IPS-NIHi11 (cell line): ENCODE results near the gene OPN4.
A peak's percentile ranks its signal among the peaks of the same experiment; 100 is the strongest.

ENCODE experiments used
- DNase-seq: peaks from one replicate; pipeline ENCODE4 v3.0.0; 2012; ENCODE audit warnings: mixed read lengths, low spot score

OPN4 gene

DNA sequence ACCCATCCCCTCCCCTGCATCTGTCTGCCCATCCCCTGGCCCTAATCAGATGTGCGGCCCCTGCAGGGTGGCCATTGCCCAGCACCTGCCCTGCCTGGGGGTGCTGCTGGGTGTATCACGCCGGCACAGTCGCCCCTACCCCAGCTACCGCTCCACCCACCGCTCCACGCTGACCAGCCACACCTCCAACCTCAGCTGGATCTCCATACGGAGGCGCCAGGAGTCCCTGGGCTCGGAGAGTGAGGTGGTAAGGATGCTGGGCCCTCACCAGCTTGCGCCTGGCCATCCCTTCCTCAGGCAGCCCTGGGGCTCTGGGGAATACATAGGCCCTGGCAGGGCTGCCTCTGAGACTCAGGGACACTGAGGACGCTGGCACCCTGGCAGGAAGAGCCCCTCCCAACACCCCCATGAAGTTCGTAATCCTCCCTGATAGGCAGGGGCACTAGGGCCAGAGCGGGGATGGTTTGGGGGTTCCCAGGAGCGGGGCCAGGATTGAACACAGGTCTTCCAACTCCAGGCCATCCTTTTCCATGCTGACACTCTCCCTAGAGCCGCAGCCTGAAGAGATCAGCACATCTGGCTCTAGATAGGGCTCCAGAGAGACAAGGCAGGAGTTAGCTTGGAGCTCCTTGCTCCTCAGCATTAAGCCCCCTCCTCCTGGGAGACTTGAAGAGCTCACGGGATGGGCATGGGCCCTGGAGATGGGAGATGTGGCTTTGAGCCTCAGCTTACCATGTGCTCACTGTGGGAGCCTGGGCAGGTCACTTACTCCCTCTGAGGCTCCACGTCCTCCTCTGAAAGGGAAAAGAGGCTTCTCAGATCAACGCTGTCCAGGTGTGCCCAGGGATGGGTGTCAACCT lies 8.1 kb downstream of the OPN4 start:
- DNase-seq: no peak

DNA sequence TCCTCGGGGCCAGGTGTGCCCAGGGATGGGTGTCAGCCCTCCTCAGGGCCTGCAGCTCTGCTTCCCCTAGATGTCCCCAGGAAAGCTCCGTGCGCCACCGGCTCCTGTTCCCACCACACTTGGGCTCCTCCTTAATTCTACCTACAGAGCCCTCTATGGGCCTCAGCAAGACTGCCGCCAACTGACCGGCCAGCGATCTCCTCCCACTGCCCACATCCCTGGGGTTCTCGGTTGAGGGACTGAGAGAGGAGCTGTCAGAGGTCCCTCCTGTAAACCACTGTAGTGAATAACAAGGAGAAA lies 8.6 kb downstream of the OPN4 start:
- DNase-seq: peak; percentile 73

DNA sequence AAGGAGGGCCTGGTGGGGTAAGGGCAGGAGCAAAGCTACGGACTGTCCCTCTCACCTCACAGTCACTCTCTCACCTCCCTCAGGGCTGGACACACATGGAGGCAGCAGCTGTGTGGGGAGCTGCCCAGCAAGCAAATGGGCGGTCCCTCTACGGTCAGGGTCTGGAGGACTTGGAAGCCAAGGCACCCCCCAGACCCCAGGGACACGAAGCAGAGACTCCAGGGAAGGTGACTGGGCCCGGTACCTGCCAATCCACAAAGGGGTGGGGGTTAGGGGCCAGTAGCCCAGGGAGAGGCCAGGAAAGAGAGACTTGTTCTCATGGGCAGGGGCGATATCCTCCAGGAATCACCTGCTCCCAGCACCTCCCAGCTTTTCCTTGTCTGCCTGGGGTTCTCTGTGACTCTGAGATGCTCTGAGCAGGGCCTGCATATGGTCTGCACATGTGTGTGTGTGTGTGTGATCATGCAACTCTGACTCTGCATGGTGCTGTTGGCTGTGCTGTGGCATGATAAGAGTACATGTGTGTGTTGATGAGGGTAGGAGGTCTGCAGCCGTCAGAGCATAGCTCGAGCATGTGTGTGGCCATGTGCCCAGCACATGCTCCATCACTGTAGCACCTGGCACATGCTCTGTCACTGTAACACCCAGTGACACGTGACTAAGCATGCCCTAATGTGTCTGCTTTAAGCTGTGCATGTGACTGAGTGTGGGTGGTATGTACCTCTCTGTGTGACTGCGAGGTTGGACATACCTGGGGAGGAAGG lies 9.4 kb downstream of the OPN4 start:
- no peak for DNase-seq

DNA sequence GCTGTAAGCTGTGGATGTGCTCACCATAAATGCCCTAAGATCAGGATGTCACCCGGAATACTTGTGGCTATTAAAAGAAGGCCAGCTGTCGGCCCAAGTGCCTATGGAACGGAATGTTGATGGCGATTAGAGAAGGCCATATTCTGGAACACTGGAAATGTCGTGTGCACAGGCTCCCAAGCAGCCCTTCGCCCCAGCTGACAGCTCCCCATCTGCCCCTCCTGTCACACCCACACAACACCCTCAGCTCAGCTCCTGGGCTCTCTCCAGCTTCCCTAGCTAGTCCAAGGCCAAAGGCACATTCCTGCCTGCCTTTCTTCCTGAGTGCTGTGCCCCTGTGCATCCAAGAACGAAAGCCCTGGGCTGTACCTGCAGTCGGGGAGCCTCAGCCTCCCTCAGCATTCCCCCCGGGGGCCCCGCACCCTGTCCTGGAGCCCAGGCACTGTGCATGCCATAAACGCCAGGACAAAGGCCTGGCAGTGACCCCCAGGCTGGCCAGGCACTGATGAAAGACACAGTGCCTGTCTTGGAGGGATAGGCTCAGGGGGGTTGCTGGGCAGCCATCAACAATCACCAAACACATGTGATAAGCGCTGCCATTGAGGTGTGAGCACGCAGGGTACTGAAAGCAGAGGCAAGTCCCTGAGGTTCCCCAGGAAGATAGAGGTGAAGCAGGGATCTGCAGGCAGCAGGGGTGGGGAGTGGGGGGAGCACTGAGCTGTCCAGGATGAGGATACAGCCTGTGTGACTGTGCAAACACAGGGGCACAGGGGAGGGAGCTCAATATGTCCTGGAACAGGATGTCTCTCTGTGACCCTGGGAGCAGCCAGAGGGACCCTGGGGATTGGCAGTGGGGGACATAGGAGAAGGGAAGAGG lies 10.2 kb downstream of the OPN4 start:
- DNase-seq: no peak

DNA sequence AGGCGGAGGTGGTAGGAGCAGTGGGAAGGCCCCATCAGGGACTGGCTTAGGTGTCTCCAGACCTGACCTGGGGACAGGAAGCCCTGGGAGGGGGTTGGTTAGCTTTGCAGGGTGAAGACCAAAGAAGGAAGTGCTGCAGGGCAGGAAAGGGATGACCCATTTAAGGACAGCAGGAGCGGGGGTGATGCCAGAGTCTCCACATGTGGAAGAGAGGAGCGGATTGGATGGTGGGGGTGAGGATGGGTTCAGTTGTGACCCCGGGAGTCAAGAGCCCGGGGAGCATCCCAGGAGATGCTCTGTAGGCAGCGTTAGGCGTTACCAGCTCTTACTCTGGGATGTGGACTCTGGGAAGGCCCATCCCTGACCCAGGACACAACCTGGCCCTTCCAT lies 10.9 kb downstream of the OPN4 start:
- DNase-seq: no peak

DNA sequence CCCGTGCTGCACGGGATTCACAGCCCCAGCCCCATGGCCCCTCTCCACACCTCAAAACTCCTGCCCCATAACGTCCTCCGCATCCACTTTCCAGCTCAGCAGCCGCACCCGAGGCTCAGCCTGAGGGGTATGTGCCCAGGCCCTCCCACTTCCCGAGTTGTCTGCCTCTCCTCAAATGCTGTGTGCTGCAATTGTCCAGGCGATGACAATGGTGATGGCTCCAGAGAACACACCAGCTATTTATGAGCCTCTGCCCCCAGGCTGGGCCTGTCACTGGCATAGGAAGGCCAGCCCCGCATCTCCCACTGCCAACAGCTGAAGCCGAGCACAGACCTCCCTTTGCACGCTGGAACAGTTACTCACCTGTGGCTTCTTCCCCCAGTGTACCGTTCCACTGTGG lies 11.5 kb downstream of the OPN4 start:
- DNase-seq: no peak

DNA sequence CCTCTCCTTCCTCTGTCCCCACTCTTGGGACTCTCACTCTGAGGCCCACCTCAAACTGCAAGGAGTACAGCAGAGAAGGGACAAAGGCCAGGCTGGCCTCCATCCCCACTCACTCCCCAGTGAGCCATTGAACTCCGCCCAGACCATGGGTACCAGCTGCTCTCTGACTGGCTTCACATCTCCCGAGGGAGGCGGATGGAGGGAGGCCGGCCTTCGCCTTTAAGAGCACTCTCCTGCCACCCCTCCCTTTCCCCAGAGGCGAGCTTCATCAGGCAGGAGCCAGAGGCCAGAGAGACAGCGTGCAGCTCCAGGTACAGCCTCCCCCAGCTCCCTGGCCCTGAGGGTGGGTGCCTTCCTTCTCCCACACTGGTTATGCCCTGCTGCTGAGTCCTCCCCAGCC lies 12.2 kb downstream of the OPN4 start:
- DNase-seq: no peak

DNA sequence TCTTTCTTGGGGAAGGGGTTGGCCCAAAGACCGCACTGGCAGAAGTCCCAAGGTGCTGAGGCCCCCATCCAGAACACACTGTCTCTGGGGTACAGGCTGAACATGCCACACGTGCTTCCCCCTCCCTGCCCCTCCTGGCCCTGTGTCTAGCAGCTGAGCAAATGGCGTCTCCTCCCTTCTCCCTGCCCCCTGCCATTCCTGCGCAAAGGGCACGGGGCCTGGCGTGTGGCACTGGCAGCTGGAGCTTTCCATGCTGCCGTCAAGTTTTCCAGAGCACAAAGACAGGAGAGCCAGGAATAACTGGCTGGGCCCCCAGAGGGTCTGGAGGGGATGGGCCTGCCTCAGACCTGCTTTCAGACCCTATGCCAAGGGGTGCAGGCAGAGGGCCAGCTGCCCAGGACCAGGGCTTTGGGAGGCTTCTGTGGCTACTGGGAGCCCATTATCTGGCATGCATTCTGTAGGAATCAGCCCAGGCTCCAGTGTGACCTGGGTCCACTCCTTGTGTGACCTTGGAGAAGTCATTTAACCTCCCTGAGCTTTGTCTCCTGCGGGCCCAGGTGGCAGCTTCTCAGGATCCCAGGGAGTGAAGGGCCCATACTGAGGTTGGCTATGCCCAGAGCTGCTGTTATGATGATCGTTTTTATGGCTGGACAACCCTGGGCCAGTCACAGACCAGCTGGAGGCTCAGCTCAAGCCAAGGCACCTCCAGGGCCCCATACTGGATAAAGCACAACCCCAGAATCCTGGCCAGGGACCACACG lies 13.3 kb downstream of the OPN4 start:
- no peak for DNase-seq

DNA sequence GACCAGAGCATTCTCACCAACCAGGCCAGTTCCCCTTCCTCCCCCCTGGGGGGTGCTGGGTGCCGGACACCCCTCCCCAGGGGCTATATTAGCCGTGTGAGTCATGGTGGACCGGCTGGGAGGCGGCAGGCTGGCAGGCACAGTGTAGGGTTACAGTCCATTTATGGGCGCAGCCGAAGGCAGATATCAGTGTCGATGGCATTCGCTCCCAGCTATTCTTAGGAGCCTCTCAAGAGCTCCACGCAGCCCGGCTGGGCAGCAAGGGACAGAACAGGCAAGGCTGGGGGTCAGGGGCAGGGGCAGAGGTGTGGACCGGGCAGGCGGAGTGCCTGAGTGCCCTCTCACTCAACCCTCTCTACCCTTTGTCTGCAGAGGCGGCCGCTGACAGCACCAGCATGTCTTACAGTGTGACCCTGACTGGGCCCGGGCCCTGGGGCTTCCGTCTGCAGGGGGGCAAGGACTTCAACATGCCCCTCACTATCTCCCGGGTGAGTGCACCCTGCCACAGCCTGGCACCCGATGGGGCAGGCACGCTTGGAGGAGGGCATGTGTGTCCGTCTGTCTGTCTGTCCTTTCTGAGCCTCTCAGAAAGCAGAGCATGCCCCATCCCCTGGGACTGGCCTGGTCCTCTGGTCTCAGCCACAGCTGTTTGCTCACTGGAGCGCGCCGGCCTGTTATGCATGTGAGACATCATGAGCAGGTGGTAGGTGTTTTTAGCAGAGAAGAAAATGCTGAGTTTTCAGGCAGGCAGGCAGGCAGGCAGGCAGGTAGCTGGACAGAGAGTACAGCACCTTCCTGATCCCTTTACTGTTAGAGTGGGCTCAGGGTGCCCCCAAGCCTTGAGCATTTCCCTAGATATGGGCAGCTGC lies 14.2 kb downstream of the OPN4 start, which contains the start of gene LDB3:
Gene LDB3 (plus strand): TSS at position 215 of the 869 bp plus-strand sequence. CDS start 181 bp downstream, at position 396.
- peak; percentile 72 for DNase-seq

DNA sequence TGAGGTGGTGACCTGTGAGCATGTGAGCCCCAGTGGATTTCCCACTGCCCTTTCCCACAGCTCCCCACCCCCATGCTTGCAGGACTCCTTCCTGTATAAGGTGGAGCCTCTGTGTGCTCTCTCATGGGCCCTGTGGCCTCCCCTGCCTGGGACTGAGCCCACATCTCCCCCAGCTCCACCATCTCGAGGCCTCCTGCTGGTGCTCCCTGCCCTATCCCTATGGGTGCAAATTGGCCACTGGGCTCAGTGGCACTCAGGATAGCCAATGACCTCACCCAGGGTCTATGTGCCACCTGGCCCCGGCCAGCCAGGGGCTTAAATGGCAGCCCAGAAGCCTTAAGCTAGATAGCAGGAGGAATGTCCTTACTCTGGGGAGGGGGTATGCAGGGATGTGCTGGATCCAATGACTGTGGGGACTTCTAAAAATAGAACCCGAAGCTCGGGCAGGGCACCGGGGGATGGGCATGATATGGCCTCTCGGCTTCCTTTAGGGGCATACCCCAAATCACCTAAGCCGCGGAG lies 16.0 kb downstream of the OPN4 start:
- no peak for DNase-seq

DNA sequence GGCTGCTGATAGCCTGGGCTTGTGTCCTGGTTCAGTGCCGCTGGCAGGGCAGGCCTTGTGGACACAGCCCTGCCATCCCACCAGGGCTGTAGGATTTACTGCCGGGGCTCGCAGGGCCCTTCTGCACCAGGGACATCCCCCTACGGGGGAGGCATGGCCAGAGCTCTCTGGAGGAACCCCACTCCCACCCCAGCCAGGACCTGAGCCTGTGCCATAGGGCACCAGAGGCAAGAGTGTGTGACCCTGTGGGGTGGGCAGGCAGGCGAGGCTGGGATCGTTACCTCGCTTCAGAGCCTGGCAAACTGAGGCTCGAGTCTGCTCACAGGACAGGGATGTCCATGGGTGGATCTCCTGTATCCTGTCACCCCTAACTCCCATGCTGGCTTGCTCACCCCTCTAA lies 16.5 kb downstream of the OPN4 start:
- DNase-seq: no peak

DNA sequence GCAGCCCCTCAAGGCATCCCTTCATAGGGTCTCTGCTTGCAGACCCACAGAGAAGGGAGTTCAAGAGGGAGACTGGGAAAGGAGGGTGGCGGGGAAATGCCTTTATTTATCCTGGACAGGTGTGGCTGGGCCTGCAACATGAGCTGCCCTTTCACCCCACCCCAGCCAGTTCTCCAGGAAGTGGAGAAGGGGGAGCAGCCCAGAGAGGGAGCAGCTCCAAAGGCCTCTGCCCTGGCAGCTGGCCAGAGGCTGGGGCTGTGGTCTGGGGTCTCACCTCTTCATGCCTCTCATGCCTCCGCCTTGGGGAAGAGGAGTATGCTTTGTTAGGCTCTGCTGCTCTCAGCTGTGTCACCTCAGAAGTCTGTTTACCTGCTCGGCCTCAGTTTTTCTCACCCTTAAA lies 17.1 kb downstream of the OPN4 start:
- peak; percentile 53 for DNase-seq

DNA sequence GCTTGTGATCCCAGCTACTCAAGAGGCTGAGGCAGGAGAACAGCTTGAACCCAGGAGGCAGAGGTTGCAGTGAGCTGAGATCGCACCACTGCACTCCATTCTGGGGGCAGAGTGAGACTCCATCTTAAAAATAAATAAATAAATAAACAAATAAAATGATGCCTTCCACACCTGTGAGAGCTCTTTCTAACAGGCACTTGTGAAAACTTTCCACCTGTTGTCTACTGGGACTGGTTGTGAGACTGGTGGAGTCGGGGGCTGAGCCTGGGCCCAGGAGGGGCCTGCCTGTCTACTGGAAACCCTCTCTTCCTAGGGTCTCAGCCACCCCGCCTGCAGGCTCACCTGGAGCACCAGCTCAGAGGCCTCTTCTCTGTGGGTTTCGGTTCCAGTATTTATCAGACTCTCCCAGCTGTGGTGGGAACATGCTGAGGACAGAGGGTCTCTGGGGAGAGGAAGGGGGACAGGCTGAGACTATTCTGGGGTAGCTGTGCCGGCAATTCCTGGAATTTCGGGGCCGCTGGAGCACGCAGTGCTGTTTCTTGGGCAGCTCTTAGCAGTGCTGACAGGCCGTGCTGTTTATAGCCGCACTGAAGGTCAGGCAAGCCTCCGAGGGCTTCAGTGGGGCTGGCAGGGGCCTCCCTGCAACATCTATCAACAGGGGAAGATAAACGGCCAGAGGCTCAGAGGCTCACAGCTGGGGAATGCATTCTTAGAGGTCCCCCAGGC lies 17.8 kb downstream of the OPN4 start:
- peak; percentile 47 for DNase-seq

DNA sequence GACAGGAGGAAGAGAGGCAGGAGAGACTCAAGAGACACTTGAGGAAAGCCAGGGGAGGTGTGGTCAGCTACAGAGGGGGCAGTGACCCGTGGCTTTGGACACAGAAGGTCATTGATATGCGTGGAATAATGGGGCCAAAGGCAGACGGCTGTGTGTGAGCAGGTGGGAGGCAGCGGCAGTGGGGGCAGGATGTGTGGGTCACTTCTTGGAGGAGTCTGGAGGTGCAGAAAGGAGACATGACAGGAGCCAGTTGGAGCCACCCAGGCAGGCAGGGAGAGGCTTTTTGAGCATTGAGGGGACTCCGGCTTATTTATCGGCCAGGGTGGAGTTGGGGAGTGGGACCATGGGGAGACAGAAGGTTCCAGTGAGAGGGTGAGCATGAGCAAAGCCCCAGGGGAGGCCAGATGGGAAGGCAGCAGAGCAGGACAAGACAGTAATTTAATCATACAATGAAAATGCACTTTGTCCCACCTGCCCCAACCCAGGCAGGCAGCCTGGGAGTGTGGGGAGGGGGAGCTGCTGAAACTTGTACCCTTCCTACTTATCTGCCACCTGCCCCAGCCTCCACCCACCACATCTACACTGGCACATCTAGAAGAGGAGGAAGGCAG lies 19.0 kb downstream of the OPN4 start:
- DNase-seq: no peak

DNA sequence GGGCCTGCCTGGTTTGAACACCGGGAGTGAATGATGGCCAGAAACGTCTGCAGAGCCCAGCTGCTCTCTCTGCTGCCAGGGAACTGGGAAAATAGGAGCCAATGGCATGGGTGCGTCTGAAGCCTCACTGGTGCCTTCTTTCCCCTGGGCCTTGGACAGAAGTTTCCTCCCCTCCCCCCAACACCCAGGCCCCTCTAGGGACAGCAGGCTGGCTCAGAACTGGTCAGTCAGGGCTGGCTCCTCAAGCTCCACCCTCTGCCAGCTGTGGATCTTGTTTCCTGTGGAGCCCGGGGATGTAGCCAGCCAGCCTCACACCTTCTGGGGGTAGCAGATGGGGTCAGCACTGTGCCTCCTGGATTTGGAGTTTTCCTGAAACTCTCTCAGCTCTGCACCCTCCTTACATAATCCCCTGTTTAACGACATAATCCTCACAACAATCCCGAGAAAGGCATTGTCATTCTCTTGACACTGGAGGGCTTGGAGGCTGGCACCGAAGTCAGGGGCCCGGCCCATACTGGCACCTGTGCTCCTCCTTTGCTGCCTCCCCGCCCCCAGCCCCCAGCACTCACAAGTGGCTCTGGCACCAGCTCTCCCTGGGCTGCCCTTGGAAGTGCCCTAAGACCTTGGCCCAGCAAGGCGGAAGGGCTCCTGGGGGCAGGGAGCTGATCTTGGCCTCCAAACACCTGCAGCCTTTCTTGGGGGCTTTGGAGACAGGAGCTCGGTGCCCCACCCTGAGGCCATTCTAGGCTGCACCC lies 19.7 kb downstream of the OPN4 start:
- peak; percentile 79 for DNase-seq

DNA sequence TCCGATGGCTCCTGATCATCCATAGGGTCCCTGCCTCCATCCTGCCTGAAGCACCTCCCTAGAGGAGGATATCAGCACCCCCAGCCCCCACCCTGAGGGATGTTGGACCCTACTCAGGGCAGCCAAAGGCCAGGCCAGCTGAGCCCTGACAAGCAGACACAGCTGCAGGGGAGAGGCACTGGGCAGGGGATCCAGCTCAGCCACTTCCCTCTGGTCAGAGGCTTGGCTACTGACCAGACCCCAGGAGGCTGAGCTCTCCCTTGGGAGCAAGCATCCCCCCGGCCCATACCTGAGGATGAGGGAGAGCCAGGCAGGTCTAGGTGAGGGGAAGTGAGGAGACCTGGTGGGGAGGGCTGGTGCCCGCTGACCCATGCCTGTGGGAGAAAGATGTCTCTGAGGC lies 20.6 kb downstream of the OPN4 start:
- no peak for DNase-seq

DNA sequence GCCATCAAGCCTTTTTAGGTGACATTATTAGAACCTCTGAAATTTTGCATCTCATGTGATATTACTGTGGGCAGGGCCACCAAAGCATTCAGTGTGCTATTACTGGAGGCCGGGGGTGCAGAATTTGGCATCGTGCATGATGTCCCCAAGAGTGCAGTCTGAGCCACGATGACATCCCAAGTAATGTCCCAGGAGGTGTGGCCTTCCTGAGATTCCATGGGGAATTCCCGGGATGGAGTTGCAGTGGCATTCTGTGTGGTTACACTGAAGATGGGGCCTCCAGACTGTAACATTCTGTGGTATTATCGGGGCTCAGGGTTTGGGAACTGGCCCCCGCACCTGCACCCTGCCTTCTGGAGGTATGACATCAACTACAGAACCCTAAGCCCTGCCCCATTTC lies 23.0 kb downstream of the OPN4 start:
- no peak for DNase-seq

DNA sequence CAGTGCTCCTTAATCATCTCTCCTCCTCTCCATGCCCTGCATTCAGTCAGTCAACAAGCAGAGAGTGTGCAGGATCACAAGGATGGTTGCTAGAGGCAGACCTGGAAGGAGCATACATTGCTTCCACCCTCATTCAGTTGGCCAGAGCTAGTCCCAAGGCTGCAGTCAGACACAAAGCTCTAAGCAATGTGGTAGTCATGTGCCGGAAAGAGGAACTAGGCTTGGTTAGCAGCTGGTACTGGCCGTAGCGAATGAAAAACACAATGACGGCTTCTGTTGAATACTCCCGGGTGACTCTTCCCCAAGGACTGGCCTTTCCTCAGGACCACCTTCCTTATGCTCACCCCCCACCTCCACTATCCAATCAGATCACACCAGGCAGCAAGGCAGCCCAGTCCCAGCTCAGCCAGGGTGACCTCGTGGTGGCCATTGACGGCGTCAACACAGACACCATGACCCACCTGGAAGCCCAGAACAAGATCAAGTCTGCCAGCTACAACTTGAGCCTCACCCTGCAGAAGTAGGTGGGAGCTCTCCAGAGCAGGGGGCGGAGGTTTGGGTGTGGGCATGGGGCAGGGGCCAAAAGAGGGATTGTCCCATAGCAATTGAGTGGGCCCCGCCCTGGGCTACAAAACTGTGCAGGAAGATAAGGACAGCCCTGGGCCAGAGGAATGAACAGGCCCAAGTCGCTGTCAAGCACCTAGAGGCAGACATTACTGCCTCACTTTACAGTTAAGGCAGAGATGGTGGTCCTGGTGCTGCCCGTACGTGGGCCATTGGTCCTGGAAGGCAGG lies 24.8 kb downstream of the OPN4 start:
- DNase-seq: no peak
